Tongue (tissue), 2 donors: Measurements from ENCODE around the gene LRRC4C. TPM values are rescaled to one million over a fixed set of nuclear protein-coding genes. Genes with fewer than 3 reads are reported as not detected.
"Not testable (repeated sequence)": the region's sequence is repeated elsewhere in the genome, so short reads cannot be mapped to it uniquely, and the experiment has no call there.

ENCODE experiments used
- DNase-seq: peaks from one replicate; pipeline ENCODE4 v3.0.0-alpha.2; 2015
- total RNA-seq: library from RNA; depleted of rRNA; stranded (reverse); fragments of >200 nt; gene quantifications from one replicate; pipeline ENCODE4 v1.2.3, GENCODE V29; 2014

Gene LRRC4C
- total RNA-seq, 1 donor from 2014 or later = 4.7 TPM

DNA sequence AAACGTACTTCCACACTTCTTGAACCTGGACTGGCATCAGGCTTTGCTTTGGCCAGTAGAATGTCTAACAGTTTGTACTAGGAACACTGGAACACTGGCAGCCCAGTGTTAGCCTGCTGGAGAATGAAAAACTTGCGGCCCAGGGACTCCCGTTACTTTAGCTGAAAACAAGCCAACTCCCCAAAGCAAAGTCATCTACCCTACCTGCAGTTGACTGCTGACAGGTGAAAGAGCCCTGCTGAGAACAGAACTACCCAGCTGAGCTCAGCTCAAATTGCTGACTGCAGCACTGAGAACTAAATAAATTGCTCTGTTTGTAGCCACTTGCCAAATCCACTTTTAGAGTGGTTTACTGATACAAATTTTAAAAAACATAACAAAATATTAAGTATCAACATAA is 342.5 kb downstream of the LRRC4C start:
- DNase-seq = no peak

DNA sequence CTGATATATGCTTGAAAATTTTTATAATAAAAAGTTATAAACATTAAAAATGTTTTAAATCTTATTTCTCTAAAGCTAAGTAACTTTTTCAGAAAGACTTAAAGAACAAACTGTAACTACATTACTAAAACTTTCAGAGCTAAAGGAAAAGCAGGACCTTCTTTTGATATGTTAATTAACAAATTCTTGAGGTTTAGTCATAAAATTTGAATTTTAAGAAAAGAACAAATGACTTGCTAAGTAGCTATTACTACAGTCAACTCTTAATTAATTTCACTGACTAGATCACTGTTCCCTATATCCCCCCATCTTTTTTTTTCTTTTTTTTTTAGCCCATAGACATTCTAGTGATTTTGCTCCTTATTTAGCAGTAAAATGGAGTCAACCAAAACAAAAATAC is 344.4 kb downstream of the LRRC4C start:
- DNase-seq = no peak

DNA sequence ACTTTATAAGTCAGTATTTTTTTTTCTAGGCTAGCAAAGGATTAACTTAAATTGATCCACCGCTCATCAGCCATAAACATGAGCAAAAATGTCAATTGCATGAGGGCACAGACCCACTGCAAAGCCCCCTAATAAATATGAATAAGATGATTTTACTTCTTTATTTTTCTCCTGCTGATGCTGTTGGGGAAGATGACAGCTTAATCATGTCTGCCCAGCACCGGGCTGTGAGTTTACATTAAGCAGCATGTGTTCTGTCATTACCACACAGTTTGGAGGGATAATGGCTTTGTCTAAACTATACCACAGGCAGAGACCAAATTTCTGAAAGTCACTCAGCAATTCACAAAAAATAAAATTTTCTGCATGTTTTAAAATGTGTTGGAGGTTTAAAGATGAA is 346.3 kb downstream of the LRRC4C start:
- DNase-seq = no peak

DNA sequence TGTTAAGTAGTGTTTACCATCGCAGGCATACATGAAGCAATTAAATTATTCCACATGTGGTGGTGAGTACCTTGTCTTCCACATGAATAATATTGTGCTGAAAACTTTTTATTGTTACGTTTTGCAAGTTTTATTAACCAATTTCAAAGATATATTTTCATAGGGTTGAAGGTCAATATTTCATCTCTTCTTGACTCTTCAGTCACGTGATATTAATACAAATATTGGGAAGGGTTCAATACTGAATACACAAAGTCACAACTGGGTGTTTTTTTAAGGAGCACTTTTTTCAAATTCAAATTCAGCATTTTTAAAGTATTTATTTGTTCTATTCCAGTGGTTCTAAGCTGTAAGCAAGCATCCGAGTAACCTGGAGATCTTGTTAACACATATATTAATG is 348.9 kb downstream of the LRRC4C start:
- DNase-seq = no peak

DNA sequence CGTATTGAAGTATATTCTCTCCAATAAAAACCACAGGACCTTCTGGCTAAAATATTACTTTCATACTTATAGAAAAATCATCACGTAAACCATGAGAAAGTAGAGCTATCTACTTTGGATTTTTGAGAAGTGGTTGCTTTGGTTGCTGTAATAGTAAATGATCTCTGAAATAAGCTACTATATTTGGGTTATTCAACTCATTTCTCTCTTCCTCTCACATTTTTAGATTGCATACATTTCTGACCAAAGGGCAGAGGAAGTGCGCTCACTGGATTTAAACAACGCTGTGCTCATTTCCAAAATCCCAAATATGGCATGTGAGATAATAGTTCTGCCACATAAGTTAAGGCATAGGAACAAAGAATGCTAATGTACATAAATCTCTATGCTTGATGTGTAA is 357.0 kb downstream of the LRRC4C start:
- DNase-seq = no peak

DNA sequence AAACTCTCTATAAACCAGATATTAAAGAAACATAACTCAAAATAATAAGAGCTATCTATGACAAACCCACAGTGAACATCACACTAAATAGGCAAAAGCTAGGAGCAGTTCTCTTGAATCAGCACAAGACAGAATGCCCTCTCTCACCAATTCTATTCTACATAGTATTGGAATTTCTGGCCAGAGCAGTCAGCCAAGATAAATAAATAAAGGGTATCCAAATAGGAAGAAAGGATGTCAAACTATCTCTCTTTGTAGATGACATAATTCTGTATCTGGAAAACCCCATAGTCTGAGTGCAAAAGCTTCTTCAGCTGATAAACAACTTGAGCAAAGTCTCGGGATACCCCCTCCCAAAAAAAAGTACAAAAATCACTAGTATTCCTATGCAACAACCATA is 359.8 kb downstream of the LRRC4C start:
- DNase-seq = no peak

DNA sequence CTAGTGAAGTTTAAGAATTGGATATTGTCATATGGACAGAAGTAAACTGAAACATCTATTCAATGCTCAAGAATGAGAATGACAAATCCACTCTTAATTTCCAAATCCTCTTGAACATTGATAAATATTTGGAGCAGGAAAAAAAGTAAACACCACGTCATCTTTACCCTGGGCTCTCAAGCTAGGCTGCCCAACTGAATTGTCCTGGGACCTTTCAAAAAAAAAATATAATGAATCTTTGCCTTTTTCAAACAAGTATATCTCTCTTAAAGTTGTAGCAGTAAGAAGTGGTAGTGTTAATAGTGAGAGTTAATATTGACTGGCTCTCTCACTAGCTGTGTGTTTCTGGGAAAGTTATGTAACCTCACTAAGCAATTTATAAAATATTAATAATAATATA is 374.3 kb downstream of the LRRC4C start:
- no peak for DNase-seq

DNA sequence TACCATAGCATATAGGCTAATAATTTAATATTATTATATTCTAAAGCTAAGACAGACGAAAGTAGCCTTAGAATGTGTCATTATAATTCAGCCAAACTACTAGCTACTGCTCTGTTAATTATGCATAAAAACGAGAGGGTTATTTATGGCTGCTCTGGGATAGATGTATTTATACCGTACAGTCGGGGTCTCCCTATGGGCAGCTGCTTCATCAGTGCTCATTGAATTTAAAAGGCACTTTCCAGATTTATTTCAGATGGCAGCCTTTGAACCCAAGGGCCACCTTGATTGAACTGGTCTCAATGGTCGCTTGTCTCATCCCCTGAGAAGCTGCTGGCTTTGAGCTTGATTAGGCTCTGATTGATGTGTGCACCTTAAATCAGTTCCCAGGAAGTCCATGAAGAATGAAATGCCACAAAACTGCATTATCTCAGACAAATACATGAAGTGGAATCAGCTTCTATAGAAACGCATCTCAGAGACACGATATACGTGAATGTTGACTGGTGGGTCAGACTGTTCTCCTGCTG is 377.6 kb downstream of the LRRC4C start:
- no peak for DNase-seq

DNA sequence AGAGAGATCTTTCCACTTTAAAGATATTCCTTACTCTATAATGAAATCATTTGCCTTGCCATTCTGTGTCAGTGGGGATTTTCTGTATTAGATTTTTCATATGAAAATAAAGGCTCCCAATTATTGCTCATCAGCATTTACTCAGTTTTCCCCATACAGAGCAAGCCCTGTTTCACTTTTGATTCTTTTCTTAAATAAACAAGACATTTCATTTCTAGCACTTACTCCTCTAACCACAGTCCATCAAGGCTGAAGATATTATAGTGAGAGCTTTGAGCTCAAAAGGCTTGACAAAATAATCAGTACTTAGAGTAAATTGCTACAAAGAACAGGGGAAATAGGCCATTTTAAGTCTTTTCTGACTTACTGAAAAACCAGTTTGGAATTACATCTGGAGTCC is 385.1 kb downstream of the LRRC4C start:
- DNase-seq = no peak

DNA sequence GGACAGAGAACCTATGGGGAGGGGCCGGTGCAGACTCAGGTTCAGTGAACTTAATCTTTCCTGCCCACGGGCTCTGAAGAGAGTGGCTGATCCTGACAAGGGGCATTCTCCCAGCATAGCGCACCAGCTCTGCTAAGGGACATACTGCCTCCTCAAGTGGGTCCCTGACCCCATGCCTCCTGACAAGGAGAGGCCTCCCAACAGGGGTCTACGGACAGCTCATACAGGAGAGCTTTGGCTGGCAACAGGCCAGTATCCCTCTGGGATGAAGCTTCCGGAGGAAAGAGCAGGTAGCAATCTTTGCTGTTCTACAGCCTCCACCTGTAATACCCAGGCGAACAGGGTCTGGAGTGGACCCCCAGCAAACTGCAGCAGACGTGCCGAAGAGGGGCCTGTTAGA is 394.0 kb downstream of the LRRC4C start:
- DNase-seq = no peak

DNA sequence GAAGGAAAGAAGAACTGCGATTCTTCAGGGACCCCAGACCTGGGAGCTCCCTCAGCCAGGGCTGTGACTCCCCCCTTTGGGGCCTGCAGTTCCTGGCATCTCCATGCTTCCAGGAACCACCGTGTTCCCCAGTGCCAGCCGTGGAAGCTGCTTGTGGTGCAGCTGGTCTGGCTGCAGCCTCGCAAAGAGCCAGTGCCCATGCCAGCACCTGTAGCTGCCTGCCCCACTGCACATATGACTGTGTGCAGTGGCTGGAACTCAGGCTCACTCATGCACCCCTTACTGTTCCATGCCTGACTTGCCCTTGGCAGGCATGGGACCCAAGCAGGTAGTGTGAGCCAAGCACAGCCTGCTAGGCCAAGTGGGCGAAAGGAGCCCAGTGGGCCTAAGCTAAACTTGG is 401.3 kb downstream of the LRRC4C start:
- DNase-seq = no peak

DNA sequence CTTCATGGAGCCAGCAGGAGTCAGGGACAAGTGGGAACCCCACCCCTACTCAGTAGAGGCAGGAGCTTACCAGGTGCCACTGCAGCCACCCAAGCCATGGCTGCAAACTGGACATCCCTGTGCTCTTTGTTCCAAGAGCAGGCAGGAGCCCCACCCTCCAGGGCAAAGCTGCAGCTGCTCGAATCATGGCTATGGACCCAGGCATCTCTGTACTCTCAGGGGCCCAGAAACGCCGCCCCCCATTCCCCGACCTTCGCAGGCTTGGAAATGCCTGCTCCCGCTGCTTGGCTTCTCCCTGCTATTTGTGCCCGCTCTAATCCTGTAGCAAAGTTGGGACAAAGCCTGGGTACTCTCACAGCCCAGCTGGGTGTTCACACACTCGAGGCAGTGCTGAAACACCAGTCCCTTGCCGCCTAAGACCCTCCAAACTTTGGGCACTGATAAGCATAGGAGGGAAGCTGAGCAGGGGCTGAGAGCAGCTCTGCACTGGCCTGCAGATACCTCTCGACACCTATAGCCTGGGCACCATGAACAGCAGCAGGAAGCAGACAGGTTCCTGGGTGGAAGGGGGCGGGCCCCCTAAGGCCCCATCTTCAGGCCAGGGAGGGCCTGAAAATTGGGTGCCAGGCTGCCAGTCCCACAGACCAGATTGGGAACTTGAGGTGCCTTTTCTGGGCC is 402.4 kb downstream of the LRRC4C start:
- no peak for DNase-seq

DNA sequence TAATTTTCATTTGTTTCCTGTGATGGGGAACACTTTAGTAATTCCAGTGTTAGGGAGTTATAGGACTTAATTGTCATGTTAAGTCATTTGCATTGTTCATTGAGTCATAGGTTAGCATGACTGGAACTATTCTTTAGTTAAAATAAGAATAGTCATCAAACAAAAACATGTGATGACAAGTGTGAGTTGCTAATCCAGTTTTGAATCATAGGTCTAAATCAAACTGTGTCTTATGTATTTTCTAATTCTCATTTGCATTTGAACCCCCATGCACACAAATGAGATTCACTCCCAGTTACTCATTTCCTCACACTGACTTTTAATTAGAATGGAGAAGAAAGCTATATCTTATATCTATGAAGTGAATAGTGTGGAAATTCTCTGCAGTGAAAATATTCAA is 405.6 kb downstream of the LRRC4C start:
- DNase-seq = no peak

DNA sequence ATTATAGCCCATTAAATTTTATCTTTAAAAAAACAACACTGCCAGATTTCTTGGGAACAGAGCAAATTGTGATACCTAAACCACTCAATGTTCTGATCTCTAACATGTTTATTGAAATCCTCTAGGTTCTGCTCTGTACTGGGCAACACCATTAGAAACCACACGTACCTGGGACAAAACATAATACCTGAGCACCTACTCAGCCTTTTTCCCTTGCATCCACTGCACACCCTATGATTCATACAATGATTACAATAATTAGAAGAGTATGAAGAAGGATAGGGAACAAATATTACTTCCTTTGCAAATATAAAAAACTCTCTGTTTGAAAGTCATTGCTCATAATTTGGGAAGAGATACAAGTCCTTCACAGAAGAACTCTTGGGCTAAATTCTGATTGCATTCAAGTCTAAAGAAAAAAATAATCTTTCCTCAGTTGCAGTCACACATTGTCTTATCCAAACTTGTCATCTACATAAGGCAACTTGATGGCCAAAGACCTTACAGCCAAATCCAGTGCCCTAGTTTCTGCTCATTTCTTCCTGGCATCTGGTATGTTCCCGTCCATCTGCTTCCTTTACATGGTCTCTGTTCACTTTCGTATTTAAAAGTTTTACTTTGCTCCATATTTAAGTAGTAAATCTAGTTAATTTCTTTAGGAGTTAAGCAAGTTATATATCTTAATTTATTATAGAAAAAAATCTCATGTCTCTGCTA is 407.4 kb downstream of the LRRC4C start:
- DNase-seq = no peak

DNA sequence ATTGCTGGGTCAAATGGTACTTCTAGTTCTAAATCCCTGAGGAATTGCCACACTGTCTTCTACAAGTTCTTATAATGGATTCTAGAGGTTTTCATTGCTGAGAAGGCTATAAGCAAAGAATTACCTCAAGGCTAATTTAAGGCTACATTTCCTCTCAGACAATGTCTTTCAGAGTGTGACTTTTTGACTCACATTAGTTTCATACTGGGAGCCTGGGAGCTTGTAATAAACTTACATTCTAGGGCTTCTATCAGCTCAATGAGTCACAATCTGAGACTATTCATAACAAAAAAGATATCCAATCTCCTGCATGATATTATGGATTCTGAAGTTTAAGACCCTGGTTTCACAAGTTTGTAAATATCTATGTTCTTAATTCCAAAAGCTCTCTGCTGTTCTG is 408.7 kb downstream of the LRRC4C start:
- DNase-seq = no peak

DNA sequence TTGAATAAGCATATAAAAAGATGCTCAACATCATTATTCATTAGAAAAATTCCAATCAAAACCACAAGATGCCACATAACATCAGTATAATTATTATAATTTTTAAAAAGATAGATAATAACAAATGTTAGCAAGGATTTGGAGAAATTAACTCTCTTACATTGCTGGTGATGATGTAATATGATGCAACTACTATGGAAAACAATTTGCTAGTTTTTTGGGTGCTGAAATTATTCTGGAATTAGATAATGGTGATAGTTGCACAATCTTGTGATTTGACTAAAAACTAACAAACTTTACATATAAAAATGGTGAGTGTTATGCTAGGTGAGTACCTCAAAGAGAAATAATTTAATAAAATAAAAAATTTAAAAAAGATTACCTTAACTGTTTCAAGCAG is 412.2 kb downstream of the LRRC4C start:
- no peak for DNase-seq

DNA sequence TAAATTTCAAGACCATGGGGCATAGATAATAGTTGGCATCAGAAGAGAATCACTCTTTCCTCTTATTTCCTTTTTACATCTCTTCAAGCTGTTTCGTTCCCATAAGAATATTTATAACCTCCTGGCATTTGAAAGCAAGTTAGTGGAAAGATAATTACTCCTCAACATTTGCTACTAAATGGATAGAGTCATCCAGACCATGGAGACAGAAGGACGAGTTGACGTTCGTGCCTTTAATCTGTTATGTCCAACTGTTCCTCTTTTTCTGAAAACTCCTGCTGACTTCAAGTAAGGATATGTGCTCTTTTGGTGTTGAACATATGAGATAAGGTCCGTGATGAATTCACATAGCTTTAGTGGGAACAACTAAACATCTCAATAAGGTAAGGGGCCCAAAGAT is 414.2 kb downstream of the LRRC4C start:
- DNase-seq = no peak

DNA sequence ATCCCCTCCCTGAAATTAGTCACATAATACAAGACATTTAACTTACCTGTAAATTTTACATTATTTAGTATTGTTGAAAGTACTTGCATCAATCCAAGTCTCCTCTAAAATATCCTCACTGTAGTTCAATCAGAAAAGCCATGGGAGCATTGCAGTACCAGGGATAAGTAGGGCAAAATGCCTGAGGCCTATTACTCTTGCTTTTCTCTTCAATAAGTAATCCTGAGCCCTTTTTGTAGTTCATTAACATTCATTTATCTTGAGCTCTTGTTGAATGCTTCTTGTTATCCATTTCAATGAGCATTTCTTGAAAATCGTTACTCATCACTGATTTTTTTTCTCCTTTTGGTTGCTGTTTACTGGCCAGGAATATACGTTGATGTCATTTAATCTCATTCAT is 414.7 kb downstream of the LRRC4C start:
- DNase-seq = no peak

DNA sequence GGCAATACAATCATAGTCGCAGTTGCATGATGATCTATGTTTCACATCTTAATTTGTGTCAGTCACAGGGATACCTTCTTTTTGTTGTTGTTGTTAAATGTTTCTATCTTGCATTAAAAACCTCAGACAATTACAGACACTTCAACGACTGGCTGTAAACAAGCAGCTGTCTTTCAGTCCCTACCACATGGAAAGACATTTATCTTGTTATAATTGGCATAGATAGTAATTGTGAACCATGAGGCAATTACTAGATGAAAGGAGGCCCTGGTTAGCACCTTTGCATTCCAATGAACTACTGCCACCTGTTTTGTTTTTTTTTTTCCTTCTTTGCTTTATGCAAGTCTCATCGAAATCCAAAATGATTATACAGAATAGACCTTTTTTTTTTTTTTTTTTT is 416.8 kb downstream of the LRRC4C start:
- no peak for DNase-seq

DNA sequence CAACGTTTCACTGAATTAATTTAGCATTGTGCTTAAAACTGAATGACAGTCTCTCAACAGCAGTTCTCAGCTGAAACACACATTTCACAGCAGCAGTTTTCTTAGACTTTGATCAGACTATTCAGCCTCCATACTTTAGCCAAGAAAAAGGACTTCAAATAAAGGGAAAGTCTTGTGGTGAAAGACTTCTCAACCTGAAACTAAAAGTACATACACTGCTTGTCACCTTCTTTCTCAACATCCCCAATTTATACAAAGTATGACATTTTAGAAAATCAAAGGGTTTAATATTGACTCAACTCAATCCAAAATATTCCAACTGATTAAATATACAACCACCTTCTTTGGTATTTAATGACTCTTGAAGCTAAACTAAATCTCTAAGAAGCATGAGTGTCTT is 419.0 kb downstream of the LRRC4C start:
- no peak for DNase-seq

DNA sequence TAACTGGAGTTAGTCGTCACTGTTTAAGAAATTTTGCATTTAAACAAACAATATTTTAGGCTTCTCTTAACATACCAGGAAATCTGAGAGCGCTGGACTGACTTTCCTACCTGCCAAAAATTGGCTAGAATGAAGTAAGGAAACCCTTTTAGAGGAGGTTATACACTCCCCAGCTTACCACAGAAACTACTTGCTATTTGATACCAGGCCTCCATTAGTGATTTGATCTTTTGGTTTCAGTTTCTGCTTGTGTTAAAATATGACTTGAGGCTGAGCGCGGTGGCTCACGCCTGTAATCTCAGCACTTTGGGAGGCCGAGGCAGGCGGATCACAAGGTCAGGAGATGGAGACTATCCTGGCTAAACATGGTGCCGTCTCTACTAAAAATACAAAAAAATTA is 419.9 kb downstream of the LRRC4C start:
- no peak for DNase-seq

DNA sequence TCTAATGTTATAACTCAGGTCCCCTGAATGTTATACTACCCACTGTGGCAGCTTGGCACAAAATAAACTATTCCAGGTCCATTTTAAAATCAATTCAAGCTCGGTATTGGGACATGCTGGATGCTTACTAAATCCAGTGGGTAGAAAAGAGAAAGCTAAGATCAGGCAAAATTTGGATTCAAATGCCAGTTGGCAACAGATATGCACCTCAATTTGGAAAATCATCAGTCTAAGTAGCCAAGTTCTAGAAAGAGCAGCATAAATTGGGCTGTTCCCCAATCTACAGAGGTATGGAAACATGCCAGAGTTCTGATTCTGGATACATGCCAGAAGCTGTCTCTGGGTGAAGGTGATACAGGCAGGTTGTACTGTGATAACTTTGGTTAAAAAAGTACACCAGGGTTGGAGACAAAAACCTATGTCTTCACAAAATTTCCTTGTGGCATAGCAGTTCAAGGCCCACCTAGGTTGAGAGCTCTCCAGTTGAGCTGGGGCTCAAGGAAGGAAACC is 427.8 kb downstream of the LRRC4C start:
- no peak for DNase-seq

DNA sequence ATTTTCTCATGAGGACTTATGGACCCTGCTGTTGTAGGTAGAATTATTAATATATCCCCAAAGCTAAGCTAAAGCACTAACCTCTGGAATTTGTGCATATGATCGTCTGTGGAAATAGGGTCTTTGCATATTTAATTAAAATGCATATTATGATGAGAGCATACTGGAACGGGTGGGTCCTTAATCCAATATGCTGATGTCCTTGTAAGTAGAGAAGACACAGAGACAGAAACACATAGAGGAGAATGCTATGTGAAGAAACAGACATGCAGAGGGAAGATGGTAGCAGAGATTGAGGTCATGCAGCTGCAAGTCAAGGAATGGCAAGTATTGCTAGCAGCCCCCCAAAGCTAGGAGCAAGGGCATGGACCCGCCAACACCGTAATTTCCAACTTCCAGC is 439.2 kb downstream of the LRRC4C start:
- DNase-seq = no peak

DNA sequence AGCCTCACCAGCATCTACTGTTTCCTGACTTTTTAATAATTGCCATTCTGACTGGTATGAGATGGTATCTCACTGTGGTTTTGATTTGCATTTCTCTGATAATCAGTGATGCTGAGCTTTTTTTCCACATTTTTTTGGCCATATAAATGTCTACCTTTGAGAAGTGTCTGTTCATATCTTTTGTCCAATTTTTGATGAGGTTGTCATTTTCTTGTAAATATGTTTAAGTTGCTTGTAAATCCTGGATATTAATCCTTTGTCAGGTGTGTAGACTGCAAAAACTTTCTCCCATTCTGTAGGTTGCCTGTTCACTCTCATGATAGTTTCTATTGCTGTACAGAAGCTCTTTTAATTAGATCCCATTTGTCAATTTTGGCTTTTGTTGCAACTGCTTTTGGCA is 439.8 kb downstream of the LRRC4C start:
- DNase-seq = not testable (repeated sequence)
